H54 (cell line): ENCODE measurements around the gene LAG3.
"Not testable (repeated sequence)": the region's sequence is repeated elsewhere in the genome, so short reads cannot be mapped to it uniquely, and the experiment has no call there.

Experiments used
- DNase-seq: peaks from one replicate; pipeline ENCODE4 v3.0.0; 2011; ENCODE audit warnings: low spot score, mixed read lengths; ENCODE audit not compliant: insufficient read length
- FAIRE-seq: peaks from 3 replicates; lab custom pipeline; 2011; peaks lifted over from hg19 to GRCh38; lab: Jason Lieb, UNC
- POLR2A ChIP-seq: IDR thresholded peaks from 2 replicates; pipeline ENCODE4 v1.6.1; 2011; ENCODE audit warnings: low read depth, mild to moderate bottlenecking, low read length

LAG3 gene

DNA sequence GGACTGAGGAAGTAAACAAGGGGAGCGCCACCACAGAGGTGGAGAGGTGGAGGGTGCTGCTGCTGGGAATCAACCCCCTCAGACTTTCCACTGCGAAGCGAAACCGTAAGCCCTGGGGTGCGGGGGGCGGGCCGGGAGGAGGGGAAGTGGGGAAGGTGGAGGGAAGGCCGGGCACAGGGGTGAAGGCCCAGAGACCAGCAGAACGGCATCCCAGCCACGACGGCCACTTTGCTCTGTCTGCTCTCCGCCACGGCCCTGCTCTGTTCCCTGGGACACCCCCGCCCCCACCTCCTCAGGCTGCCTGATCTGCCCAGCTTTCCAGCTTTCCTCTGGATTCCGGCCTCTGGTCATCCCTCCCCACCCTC, at the start of gene LAG3:
TSS of gene LAG3 (plus strand) at position 190 of the 365 bp plus-strand sequence. CDS start 333 bp downstream, outside the sequence.
- TF ChIP-seq POLR2A, result no peak
- DNase-seq (no peak), FAIRE-seq (no peak)

DNA sequence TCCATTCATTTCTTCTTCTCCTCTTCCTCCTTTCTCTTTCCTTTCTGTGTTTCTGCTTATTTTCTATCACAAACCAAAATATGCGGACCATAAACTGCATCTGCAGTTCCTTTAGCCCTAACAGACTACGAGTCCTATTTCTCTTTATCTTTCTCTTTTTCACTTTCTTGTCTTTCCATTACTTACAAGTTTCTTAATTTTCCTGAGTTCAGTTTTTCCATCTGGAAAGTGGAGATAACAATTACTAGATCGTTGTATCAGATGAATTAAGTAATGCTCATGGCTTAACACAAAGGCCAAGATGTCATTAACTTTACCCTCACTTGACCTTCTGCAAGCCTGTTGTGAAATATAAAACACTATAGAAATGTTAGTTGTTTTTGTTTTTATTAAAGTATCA, 49.5 kb upstream of the LAG3 start:
- DNase-seq, result no peak
- no peak for FAIRE-seq
- no peak for TF ChIP-seq POLR2A

DNA sequence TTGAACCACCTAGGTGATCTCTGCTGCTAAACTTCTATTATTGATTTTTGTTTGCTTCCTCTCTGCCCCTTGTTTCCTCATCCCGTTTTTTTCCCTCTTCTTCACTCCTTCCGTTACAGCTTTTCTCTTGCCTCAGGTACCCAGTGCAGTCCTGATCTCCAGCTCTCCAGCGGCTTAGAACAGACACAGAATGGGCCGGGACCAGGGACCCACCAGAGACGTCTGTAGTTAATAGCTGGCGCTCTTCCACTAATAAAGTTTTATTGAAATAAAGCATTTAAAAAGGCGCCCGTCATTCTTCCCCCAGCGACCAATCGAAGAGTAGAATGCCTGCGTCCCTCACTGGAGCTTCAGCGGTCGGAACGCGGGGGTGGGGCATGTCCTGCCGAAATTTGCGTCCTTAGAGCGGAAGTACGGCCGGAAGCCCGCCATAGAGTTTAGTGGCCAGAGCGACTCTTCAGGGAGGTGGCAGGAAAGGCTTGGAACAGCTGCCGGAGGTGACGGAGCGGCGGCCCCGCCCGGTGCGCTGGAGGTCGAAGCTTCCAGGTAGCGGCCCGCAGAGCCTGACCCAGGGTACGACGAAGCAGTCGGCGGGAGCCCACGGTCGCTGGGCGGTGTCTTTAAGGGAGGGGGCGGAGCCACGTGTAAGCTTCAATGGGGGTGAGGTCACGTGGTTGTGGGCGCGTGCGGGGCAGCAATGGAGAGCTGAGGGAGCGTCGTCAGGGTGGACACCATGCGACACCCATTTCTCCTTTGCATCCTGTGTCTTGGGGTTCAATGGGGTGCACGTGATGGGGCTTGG, 48.5 kb upstream of the LAG3 start, which contains the start of gene COPS7A:
TSS of gene COPS7A (plus strand) at position 440 of the 802 bp plus-strand sequence. CDS start 611 bp downstream, outside the sequence.
- peak; percentile 81 for TF ChIP-seq POLR2A
- FAIRE-seq, result peak; percentile 61
- peak; percentile 91 for DNase-seq

DNA sequence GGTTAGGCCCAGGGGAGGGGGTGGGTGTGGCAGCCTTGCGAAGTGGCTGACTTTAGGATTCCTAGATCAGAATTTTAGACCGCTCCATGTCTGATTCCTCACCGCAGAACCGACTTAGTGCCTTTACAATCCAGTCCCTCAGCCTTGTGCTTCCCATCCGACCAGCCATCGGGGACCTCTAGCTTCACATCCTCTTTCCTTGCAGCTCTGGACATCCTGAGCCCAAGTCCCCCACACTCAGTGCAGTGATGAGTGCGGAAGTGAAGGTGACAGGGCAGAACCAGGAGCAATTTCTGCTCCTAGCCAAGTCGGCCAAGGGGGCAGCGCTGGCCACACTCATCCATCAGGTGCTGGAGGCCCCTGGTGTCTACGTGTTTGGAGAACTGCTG, 47.9 kb upstream of the LAG3 start:
- no peak for DNase-seq
- FAIRE-seq, result no peak
- TF ChIP-seq POLR2A, result no peak

DNA sequence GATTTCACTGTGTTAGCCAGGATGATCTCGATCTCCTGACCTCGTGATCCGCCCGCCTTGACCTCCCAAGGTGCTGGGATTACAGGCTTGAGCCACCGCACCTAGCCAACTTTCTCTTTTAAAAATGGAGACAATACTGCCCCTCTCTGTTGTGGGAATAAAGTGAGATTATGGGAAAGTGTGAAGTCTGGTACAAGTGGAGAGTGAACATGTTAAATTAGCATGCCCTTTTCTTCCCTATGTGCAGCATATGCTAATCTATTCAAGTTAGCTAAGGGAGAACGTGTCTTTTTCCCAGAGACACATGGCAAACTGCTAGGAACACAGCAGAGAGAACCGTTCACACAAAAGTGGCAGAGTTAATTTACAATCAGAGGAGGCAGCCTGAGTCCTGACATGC, 47.0 kb upstream of the LAG3 start:
- TF ChIP-seq POLR2A, result no peak
- DNase-seq (no peak), FAIRE-seq (no peak)

DNA sequence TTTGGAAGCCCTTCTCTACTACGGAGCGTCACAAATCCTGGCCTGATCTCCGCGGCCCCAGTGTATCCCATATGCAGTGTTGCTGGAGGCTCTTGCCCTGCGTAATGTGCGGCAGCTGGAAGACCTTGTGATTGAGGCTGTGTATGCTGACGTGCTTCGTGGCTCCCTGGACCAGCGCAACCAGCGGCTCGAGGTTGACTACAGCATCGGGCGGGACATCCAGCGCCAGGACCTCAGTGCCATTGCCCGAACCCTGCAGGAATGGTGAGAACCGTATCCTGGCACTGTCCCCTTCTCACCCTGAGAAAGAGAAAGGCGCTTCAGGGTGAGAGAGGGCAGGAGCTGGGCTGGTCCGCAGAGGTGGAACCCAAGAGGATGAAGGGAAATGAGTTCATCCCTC, 43.1 kb upstream of the LAG3 start:
- FAIRE-seq, result no peak
- TF ChIP-seq POLR2A, result no peak
- no peak for DNase-seq

DNA sequence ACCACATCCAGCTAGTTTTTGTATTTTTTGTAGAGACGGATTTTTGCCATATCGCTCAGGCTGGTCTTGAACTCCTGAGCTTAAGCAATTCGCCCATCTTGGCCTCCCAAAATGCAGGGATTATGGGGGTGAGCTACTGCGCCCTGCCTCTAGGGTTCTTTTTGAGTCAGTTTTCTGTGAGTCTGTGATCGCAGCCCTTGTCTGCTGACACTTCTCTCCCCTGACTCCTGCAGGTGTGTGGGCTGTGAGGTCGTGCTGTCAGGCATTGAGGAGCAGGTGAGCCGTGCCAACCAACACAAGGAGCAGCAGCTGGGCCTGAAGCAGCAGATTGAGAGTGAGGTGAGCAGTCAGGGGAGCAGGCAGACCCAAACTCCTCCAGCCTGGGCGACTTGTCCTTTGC, 42.2 kb upstream of the LAG3 start:
- no peak for DNase-seq
- TF ChIP-seq POLR2A, result no peak
- FAIRE-seq, result no peak

DNA sequence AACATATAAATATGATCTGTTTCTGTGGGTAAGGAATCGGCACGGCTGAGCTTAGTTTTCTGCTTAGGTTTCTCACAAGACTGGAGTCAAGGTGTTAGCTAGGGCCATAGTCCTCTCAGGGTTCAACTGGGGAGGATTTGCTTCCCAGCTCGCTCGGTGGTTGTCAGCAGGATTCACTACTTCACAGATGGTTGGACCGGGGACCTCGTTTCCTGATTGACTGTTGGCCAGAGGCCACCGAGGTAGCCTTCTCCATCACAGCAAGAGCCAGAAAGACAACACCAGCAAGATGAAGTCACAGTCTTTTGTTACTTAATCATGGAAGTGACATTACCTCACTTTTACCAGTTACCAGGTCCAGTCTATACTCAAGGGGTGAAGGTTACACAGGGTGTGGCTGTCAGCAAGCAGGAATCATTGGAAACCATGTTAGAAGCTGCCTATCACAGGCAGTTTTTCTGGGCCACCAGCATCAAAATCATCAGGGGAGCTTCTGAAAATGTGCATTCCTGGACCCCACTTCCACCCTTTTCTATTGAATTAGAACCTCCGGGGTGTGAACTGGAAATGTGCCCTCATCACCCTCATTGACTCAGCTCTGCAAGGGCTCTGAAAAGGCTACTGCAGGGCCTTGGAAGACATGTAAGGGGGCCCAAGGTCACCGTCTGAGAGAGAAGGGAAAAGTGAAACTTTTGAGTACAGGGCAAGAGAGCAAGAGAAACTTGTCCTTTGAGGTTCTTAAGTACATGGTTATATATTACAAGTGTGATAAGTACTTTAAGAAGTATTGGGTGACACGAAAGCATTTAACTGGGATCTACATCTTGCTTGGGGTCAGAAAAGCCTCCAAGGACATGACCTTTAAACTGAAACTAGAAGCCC, 37.6 kb upstream of the LAG3 start:
- no peak for DNase-seq
- no peak for TF ChIP-seq POLR2A
- no peak for FAIRE-seq

DNA sequence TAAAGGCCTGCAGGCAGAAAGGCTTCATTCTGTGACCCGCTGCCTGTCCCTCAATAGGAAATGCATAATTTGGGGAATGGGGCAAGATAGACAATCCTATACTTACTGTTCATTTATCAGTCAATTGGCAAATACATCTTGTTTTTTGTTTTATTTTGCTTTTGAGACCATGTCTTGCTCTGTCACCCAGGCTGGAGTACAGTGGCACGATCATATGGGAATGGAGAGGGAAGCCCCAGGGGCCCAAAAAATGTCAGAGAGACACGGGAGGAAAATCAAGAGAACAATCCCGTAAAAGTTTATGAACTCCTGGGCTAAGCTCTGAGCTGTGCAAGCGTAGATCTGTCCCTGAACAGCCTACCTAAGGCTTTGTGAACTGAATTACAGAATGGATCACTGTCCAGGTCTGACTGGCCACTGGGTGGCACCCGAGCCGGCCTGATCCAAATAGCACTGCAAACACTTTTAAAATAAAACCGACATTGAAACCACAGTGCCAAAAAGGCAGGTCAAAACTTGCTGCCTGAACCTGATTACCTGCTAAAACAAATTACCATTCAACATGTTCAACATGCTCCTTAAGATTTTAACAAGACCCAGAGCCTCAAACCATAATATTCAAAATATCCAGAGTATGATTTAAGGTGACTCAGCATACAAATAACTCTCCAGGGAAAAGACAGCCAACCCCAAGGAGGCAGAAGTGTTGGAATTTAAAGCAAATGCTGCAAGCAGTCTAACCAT, 36.7 kb upstream of the LAG3 start:
- DNase-seq (peak; percentile 39), FAIRE-seq (peak; percentile 33)
- TF ChIP-seq POLR2A, result no peak

DNA sequence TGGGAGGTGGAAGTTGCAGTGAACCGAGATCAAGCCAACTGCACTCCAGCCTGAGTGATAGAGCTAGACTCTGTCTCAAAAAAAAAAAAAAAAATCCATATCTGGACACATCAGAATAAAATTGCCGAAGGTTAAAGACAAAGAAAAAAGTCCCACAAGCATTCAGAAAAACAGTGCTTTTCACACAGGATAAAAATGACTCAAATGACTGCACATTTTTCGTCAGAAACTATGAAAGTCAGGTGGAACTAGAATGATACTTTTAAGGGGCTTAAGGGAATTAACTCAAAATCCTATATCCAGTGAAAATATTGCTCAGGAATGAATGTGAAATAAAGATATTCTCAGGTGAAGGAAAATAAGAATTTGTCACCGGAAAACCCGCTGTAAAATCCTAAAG, 35.6 kb upstream of the LAG3 start:
- no peak for DNase-seq
- FAIRE-seq, result no peak
- no peak for TF ChIP-seq POLR2A

DNA sequence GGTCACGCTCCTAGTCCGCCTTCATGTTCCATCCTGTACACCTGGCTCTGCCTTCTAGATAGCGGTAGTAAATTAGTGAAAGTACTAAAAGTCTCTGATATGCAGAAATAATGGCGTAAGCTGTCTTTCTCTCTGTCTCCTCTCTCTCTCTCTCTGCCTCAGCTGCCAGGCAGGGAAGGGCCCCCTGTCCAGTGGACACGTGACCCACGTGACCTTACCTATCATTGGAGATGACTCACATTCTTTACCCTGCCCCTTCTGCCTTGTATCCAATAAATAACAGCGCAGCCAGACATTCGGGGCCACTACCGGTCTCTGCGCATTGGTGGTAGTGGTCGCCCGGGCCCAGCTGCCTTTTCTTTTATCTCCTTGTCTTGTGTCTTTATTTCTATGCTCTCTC, 30.2 kb upstream of the LAG3 start:
- not testable (repeated sequence) for FAIRE-seq

DNA sequence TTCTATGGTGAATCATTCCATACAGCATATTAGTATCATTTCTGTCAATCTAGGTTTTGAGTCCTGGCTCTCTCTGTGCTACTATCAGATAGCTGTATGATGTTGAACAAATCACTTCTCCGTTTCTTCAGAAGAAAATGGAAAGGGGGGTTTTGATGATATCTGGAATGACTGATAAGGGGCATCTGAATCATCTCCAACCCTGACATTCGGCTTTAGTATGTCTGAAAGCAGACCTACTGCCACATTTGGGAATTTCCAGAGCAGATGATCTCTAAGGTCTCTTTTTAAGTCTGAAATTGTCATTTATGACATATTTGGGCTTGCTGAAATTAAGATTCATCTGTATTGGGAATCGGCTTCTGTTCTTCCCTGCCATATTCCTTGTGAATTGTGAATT, 29.5 kb upstream of the LAG3 start:
- no peak for DNase-seq
- no peak for FAIRE-seq
- no peak for TF ChIP-seq POLR2A

More for the DNA sequence above, 30.2 kb upstream of the LAG3 start:
- not testable (repeated sequence) for DNase-seq

DNA sequence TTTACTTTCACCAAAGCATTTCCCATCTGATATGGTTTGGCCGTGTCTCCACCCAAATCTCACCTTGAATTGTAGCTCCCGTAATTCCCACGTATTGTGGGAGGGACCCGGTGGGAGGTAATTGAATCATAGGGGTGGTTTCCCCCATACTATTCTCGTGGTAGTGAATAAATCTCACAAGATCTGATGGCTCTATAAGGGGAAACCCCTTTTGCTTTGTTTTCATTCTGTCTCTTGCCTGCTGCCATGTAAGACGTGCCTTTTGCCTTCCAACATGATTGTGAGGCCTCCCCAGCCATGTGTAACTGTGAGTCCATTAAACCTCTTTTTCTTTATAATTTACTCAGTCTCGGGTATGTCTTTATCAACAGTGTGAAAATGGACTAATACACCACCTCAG, 29.0 kb upstream of the LAG3 start:
- not testable (repeated sequence) for DNase-seq, FAIRE-seq
